GM06990 (cell line): ENCODE measurements around the gene GARIN5B.

Experiments
- DNase-seq: peaks from one replicate; pipeline ENCODE4 v3.0.0-alpha.2; 2011; ENCODE audit not compliant: insufficient read length; ENCODE audit errors: extremely low read depth
- H3K27me3 ChIP-seq: replicated peaks from 2 replicates; pipeline ENCODE4 v1.6.0; 2011; ENCODE audit warnings: low read length; ENCODE audit not compliant: control insufficient read depth, insufficient read depth
- H3K36me3 ChIP-seq: 2 replicates; pipeline ENCODE4 v1.5.1; 2011; ENCODE audit warnings: low read length; ENCODE audit not compliant: control insufficient read depth, insufficient read depth
- H3K4me3 ChIP-seq: replicated peaks from 2 replicates; pipeline ENCODE4 v1.5.1; 2011; ENCODE audit warnings: low read depth, mild to moderate bottlenecking, control low read depth, low read length
- CTCF ChIP-seq: IDR thresholded peaks from 2 replicates; pipeline ENCODE4 v1.5.1; 2011; ENCODE audit warnings: low read length, control low read depth, mild to moderate bottlenecking, inconsistent platforms; ENCODE audit not compliant: insufficient read depth, poor library complexity, severe bottlenecking

Gene GARIN5B

GRCh38 chr19:55379174-55379573 is 16.1 kb upstream of the GARIN5B start:
- DNase-seq: no peak
- TF ChIP-seq CTCF: no peak

GRCh38 chr19:55377356-55378131 is 14.5 kb upstream of the GARIN5B start:
- H3K27me3 ChIP-seq: no peaks in the 10 kb centered on the region
- no peak overlapping the region for H3K4me3 ChIP-seq
- TF ChIP-seq CTCF: no peak
- no peaks in the 10 kb centered on the region for H3K36me3 ChIP-seq
- DNase-seq: no peak

More at GRCh38 chr19:55379174-55379573, 16.1 kb upstream of the GARIN5B start:
- Histone ChIP-seq H3K27me3 (no peaks in the 10 kb centered on the region), H3K4me3 (no peak overlapping the region), H3K36me3 (no peaks in the 10 kb centered on the region)

GRCh38 chr19:55376241-55376933 is 13.3 kb upstream of the GARIN5B start, which contains the start of gene TMEM190:
Gene TMEM190, plus strand, starts transcription at chr19:55376826. Its CDS starts 28 bp downstream, at chr19:55376854.
- H3K27me3 ChIP-seq: no peaks in the 10 kb centered on the region; the same call in 1 of the 2 replicates
- TF ChIP-seq CTCF: no peak
- DNase-seq: no peak
- no peak within 1 kb of the TSS for H3K4me3 ChIP-seq
- H3K36me3 ChIP-seq: no peaks in the 10 kb centered on the region

GRCh38 chr19:55373993-55374757 is 11.1 kb upstream of the GARIN5B start:
- DNase-seq: no peak

More at GRCh38 chr19:55373993-55374757, 11.1 kb upstream of the GARIN5B start:
- H3K36me3 ChIP-seq: no peaks in the 10 kb centered on the region
- TF ChIP-seq CTCF: no peak
- H3K27me3 ChIP-seq: no peaks in the 10 kb centered on the region; the same call in none of the 2 replicates
- H3K4me3 ChIP-seq: no peak overlapping the region
